Stimulated activated CD4-positive, alpha-beta T cell treated with anti-CD3 and anti-CD28 coated beads, Interleukin-2, amount 100 ng/mL, for 48 hours (primary cell): ENCODE measurements around the gene YKT6.

ENCODE experiments used
- DNase-seq, 2 donors: peaks; one replicate each; pipeline ENCODE4 v3.0.0-alpha.2; 2020

YKT6 gene

GRCh38 chr7:44263326-44264082 is 62.7 kb downstream of the YKT6 start:
- no peak for DNase-seq
